Right kidney (tissue), 1 donor: ENCODE results near the gene TAOK1.

ENCODE experiments used
- DNase-seq: peaks from one replicate; pipeline ENCODE4 v3.0.0-alpha.2; 2016

Gene TAOK1

GRCh38 chr17:29595943-29596774, 206.0 kb downstream of the TAOK1 start:
- no peak for DNase-seq

- no peak for DNase-seq
Measured at GRCh38 chr17:29596811-29597210, 206.6 kb downstream of the TAOK1 start.

GRCh38 chr17:29597361-29598172, 207.4 kb downstream of the TAOK1 start:
- no peak for DNase-seq
